Thyroid gland (tissue), 4 donors: ENCODE results near the gene GLCE. TPM values are rescaled to one million over a fixed set of nuclear protein-coding genes. Genes with fewer than 3 reads are reported as not detected.

Experiments
- DNase-seq, 2 donors: peaks; one replicate each; pipeline ENCODE4 v3.0.0-alpha.2; 2019
- H3K27ac ChIP-seq, 3 donors: fragments of 200-600 bp; sonication (generic); 1 replicate in 2 of 3; 2 replicates in 1 of 3; pipeline ENCODE4 v1.5.1; 2016 to 2019; ENCODE audit warnings: mild to moderate bottlenecking in 1 of 3, moderate library complexity in 1 of 3
- H3K27me3 ChIP-seq: fragments of 200-600 bp; sonication (generic); one replicate; pipeline ENCODE4 v1.5.1; 2019
- H3K36me3 ChIP-seq, 2 donors: fragments of 200-600 bp; sonication (generic); one replicate each; pipeline ENCODE4 v1.5.1; 2016 to 2019
- H3K4me1 ChIP-seq, 2 donors: fragments of 200-600 bp; sonication (generic); one replicate each; pipeline ENCODE4 v1.5.1; 2017 to 2019
- H3K4me3 ChIP-seq, 3 donors: fragments of 200-600 bp; sonication (generic); replicated peaks in 1 of 3; 1 replicate in 2 of 3; 2 replicates in 1 of 3; pipeline ENCODE4 v1.5.1; 2016; ENCODE audit warnings: mild to moderate bottlenecking in 1 of 3
- H3K9me3 ChIP-seq: fragments of 200-600 bp; sonication (generic); one replicate; pipeline ENCODE4 v1.5.1; 2017
- POLR2A ChIP-seq, 2 donors: fragments of 450-650 bp; IDR thresholded peaks; one replicate each; pipeline ENCODE4 v1.6.1; 2017; ENCODE audit warnings: antibody characterized with exemption in 2 of 2, mild to moderate bottlenecking in 2 of 2, moderate library complexity in 1 of 2
- WGBS, 2 donors: methylation state at CpG; one replicate each; pipeline ENCODE4 v1.1.5; 2017; 5-methylcytosine and 5-hydroxymethylcytosine counted together
- intact Hi-C: fragments of 100-400 bp; cut with DNase I; formaldehyde crosslinking; loops from one replicate; pipeline ENCODE4 v1.15.1; 2023
- total RNA-seq, 4 donors: library from RNA; depleted of rRNA; stranded (reverse); fragments of >200 nt; gene quantifications; one replicate each; pipeline ENCODE4 v1.2.3, GENCODE V29; 2016
- TF ChIP-seq, protein P1 (sequence below), 6 experiments: fragments of 200-600 bp in 3 of 6; fragments of 450-650 bp in 3 of 6; sonication (generic) in 3 of 6; IDR thresholded peaks; one replicate each; pipeline ENCODE4 v1.5.1; 2016 to 2019; ENCODE audit warnings: antibody characterized with exemption in 6 of 6, mild to moderate bottlenecking in 2 of 6, inconsistent platforms in 1 of 6, moderate library complexity in 1 of 6

The GLCE gene
- total RNA-seq, 4 donors from 2014 or later, result 7.6 to 16.1 (median 11.9) TPM

GRCh38 chr15:69118089-69118488 lies 42.3 kb upstream of the GLCE start:
- TF ChIP-seq, protein P1, sequence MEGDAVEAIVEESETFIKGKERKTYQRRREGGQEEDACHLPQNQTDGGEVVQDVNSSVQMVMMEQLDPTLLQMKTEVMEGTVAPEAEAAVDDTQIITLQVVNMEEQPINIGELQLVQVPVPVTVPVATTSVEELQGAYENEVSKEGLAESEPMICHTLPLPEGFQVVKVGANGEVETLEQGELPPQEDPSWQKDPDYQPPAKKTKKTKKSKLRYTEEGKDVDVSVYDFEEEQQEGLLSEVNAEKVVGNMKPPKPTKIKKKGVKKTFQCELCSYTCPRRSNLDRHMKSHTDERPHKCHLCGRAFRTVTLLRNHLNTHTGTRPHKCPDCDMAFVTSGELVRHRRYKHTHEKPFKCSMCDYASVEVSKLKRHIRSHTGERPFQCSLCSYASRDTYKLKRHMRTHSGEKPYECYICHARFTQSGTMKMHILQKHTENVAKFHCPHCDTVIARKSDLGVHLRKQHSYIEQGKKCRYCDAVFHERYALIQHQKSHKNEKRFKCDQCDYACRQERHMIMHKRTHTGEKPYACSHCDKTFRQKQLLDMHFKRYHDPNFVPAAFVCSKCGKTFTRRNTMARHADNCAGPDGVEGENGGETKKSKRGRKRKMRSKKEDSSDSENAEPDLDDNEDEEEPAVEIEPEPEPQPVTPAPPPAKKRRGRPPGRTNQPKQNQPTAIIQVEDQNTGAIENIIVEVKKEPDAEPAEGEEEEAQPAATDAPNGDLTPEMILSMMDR (IDR thresholded peaks at IDR 0.05), result no peak
- TF ChIP-seq POLR2A (IDR thresholded peaks at IDR 0.05), result no peak
- no peak for DNase-seq
- Histone ChIP-seq H3K4me1 (peaks cover 0 to 9% of the 10 kb centered on the region in 2 donors), H3K27me3 (no peaks in the 10 kb centered on the region), H3K9me3 (no peaks in the 10 kb centered on the region), H3K4me3 (no peak overlapping the region), H3K27ac (no peak overlapping the region), H3K36me3 (no peaks in the 10 kb centered on the region)
- intact Hi-C loops, result no loop called here
- 59 to 62% methylated on average over 4 of the region's 4 CpGs for WGBS, 2 donors

DNA sequence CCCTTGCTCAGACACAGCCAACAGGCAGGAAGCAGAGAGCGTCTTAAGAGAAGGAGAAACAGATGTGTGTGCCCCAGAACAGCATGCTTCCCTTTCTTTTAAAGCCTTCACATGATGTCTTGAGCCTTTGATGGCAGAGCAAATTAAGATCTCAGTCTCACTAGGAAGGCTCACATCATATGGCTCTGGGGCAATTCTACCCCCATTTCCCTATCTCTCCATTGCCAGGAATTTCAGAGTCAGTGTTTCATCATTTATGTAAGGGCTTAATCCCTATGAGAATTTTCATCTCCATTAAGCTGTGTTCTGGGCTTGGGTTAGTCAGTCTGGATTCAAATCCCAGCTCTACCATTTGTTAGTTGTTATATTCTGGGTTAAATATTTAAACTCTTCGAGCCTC lies 41.4 kb upstream of the GLCE start:
- no peak for DNase-seq
- intact Hi-C loops, result no loop called here
- Histone ChIP-seq H3K4me1 (peaks cover 0 to 5% of the 10 kb centered on the region in 2 donors), H3K9me3 (no peaks in the 10 kb centered on the region), H3K27ac (no peak overlapping the region), H3K4me3 (no peak overlapping the region), H3K27me3 (no peaks in the 10 kb centered on the region), H3K36me3 (no peaks in the 10 kb centered on the region)
- TF ChIP-seq, protein P1 (IDR thresholded peaks at IDR 0.05), result no peak
- no peak for TF ChIP-seq POLR2A (IDR thresholded peaks at IDR 0.05)
- WGBS, 2 donors, result 77 to 84% methylated on average over 2 of the region's 2 CpGs

GRCh38 chr15:69119683-69120395 lies 40.6 kb upstream of the GLCE start:
- H3K27ac ChIP-seq, result no peak overlapping the region
- no peaks in the 10 kb centered on the region for H3K27me3 ChIP-seq
- no peaks in the 10 kb centered on the region for H3K9me3 ChIP-seq
- intact Hi-C loops, result no loop called here
- no peaks in the 10 kb centered on the region for H3K36me3 ChIP-seq
- WGBS, 2 donors, result 57 to 61% methylated on average over 5 of the region's 5 CpGs
- no peak for DNase-seq
- H3K4me3 ChIP-seq, result no peak overlapping the region
- H3K4me1 ChIP-seq, result no peaks in the 10 kb centered on the region
- no peak for TF ChIP-seq POLR2A (IDR thresholded peaks at IDR 0.05)
- TF ChIP-seq, protein P1 (IDR thresholded peaks at IDR 0.05), result no peak

GRCh38 chr15:69120732-69121131 lies 39.7 kb upstream of the GLCE start:
- no peaks in the 10 kb centered on the region for H3K36me3 ChIP-seq
- DNase-seq, result no peak
- intact Hi-C loops, result no loop called here
- no peaks in the 10 kb centered on the region for H3K4me1 ChIP-seq
- WGBS, 2 donors, result 89 to 97% methylated on average over 3 of the region's 3 CpGs
- no peak overlapping the region for H3K27ac ChIP-seq
- H3K4me3 ChIP-seq, result no peak overlapping the region
- H3K27me3 ChIP-seq, result no peaks in the 10 kb centered on the region
- TF ChIP-seq POLR2A (IDR thresholded peaks at IDR 0.05), result no peak
- TF ChIP-seq, protein P1 (IDR thresholded peaks at IDR 0.05), result no peak
- H3K9me3 ChIP-seq, result no peaks in the 10 kb centered on the region

DNA sequence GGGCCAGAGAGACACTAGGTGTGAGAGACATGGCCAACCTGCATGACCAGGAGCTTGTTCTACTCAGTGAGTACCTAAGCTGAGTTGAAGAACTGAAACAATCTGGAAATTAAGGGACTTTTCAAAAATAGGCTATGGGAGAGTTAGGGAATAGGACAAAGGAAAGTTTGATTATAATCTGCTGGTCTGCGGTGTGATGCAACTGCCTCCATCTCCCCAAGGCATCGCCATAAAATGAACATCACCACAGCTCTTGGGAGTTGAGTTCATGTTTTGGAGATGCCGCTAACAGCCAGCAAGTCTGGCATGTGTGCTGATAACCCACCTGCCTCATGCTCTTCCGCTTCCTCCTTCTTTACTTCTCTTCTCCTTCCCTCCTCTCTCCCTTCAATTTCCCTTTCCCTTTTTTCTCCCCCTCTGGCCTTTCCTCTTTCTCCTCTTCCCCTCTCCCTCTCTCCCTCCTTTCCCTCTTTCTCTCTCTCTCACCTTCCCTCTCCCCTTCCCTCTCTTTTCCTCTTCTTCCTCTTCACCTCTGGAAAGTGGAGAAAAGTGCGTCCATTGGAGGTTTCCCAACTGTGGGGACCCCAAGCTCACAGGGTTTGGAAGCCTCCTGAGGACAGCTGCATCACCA lies 39.1 kb upstream of the GLCE start:
- Histone ChIP-seq H3K27me3 (no peaks in the 10 kb centered on the region), H3K9me3 (no peaks in the 10 kb centered on the region), H3K4me1 (no peaks in the 10 kb centered on the region), H3K4me3 (no peak overlapping the region), H3K36me3 (no peaks in the 10 kb centered on the region), H3K27ac (no peak overlapping the region)
- no peak for DNase-seq
- intact Hi-C loops, result no loop called here
- no peak for TF ChIP-seq POLR2A (IDR thresholded peaks at IDR 0.05)
- TF ChIP-seq, protein P1 (IDR thresholded peaks at IDR 0.05), result no peak
- WGBS, 2 donors, result 87 to 97% methylated on average over 5 of the region's 5 CpGs
